Lower leg skin (tissue), 3 donors: ENCODE results near the gene MRPS18C.

Source experiments
- CTCF ChIP-seq, 3 donors: fragments of 450-650 bp; IDR thresholded peaks; one replicate each; pipeline ENCODE4 v1.5.1; 2016; ENCODE audit warnings: antibody characterized with exemption in 3 of 3, mild to moderate bottlenecking in 3 of 3, moderate library complexity in 2 of 3
- POLR2A ChIP-seq, 2 donors: fragments of 450-650 bp; IDR thresholded peaks; one replicate each; pipeline ENCODE4 v1.6.1; 2016 to 2017; ENCODE audit warnings: antibody characterized with exemption in 2 of 2, mild to moderate bottlenecking in 1 of 2, moderate library complexity in 1 of 2

GRCh38 chr4:83449009-83449408 is 6.8 kb upstream of the MRPS18C start:
- TF ChIP-seq CTCF (IDR thresholded peaks at IDR 0.05) = no peak
- no peak for TF ChIP-seq POLR2A (IDR thresholded peaks at IDR 0.05)
